K562 (cell line): ENCODE measurements around the gene RUNDC3A. TPM values are rescaled to one million over a fixed set of nuclear protein-coding genes. Genes with fewer than 3 reads are reported as not detected.

ENCODE experiments used
- ATAC-seq: fragments of 200-7000 bp; cut with Tn5 transposase; 3 replicates; pipeline ENCODE4 v1.9.1; 2020; ENCODE audit warnings: moderate library complexity
- BruUV-seq: library from RNA; stranded (reverse); fragments of 400-500 nt; replicated peaks from 2 replicates; lab custom pipeline; 2021; lab: Mats Ljungman, UMichigan
- CTCF ChIA-PET: fragments of 300-600 bp; formaldehyde crosslinking; extraction: SDS; loops from one replicate; lab custom pipeline; 2021; ENCODE audit warnings: low intra/inter-chr PET ratio; lab: Yijun Ruan, JAX
- POLR2A ChIA-PET: fragments of 300-600, 350-650 bp; sonication (Branson Sonifier 250); formaldehyde crosslinking; extraction: SDS; loops from one replicate; lab custom pipeline; 2021; ENCODE audit warnings: antibody characterized with exemption, inconsistent platforms; lab: Yijun Ruan, JAX
- DNase-seq, 4 experiments: peaks; one replicate each; pipeline versions ENCODE4 v3.0.0 to v3.0.0-alpha.2; 2011 to 2018; ENCODE audit warnings: low spot score in 3 of 4, mixed read lengths in 3 of 4; ENCODE audit errors: extremely low read depth in 1 of 4
- FAIRE-seq: peaks from 2 replicates; lab custom pipeline; 2011; peaks lifted over from hg19 to GRCh38; lab: Jason Lieb, UNC
- H2AFZ ChIP-seq: 2 replicates; pipeline ENCODE4 v1.6.0; 2011; ENCODE audit warnings: low read depth, low read length, control low read depth, inconsistent platforms
- H3K27ac ChIP-seq: fragments of 200-600 bp; 3 replicates; pipeline ENCODE4 v1.8.0; 2011; ENCODE audit warnings: low read depth, mild to moderate bottlenecking, control low read depth, inconsistent platforms, low read length, moderate library complexity, mixed read lengths; ENCODE audit errors: extremely low read depth
- H3K27me3 ChIP-seq, 2 experiments: fragments of 300-600 bp in 1 of 2; 2 replicates in 1 of 2; 3 replicates in 1 of 2; pipeline versions ENCODE4 v1.6.0 to v1.8.0; 2011; ENCODE audit warnings: inconsistent platforms in 2 of 2, low read length in 2 of 2, mild to moderate bottlenecking in 1 of 2, mixed read lengths in 1 of 2, moderate library complexity in 1 of 2; ENCODE audit not compliant: control insufficient read depth in 2 of 2, insufficient read depth in 2 of 2
- H3K36me3 ChIP-seq: fragments of 300-600 bp; 3 replicates; pipeline ENCODE4 v1.8.0; 2011; ENCODE audit warnings: mild to moderate bottlenecking, low read length, inconsistent platforms; ENCODE audit not compliant: control insufficient read depth, insufficient read depth
- H3K4me1 ChIP-seq, 2 experiments: fragments of 200-600 bp in 1 of 2; replicated peaks in 1 of 2; 2 replicates in 1 of 2; 3 replicates in 1 of 2; pipeline versions ENCODE4 v1.5.1 to v1.8.0; 2011; ENCODE audit warnings: inconsistent platforms in 2 of 2, low read length in 2 of 2, mild to moderate bottlenecking in 1 of 2, mixed read lengths in 1 of 2, moderate library complexity in 1 of 2; ENCODE audit not compliant: control insufficient read depth in 2 of 2, insufficient read depth in 2 of 2
- H3K4me2 ChIP-seq: 2 replicates; pipeline ENCODE4 v1.6.1; 2011; ENCODE audit warnings: low read length, control low read depth, inconsistent platforms, mixed read lengths; ENCODE audit not compliant: insufficient read depth
- H3K4me3 ChIP-seq: fragments of 200-600 bp; sonication (generic), shearing (Covaris generic); 2 replicates; pipeline ENCODE4 v1.5.1; 2016; ENCODE audit warnings: control low read depth, inconsistent platforms
- H3K79me2 ChIP-seq: fragments of 200-600 bp; 3 replicates; pipeline ENCODE4 v1.8.0; 2011; ENCODE audit warnings: low read length, inconsistent platforms; ENCODE audit not compliant: control insufficient read depth, insufficient read depth
- H3K9ac ChIP-seq, 2 experiments: 2 replicates each; pipeline versions ENCODE4 v1.6.0 to v1.6.1; 2011; ENCODE audit warnings: low read depth in 2 of 2, low read length in 2 of 2, control low read depth in 1 of 2, inconsistent platforms in 1 of 2, mild to moderate bottlenecking in 1 of 2, mixed read lengths in 1 of 2; ENCODE audit not compliant: insufficient read depth in 1 of 2
- H3K9me1 ChIP-seq: one replicate; pipeline ENCODE4 v1.6.0; 2011; ENCODE audit warnings: inconsistent platforms, mild to moderate bottlenecking, low read length, moderate library complexity; ENCODE audit not compliant: control insufficient read depth, insufficient read depth
- H3K9me3 ChIP-seq: replicated peaks from 2 replicates; pipeline ENCODE4 v1.5.1; 2011; ENCODE audit warnings: low read depth, low read length, inconsistent platforms; ENCODE audit not compliant: control insufficient read depth, insufficient read depth
- H4K20me1 ChIP-seq: replicated peaks from 2 replicates; pipeline ENCODE4 v1.6.1; 2011; ENCODE audit warnings: low read length, inconsistent platforms, mixed read lengths; ENCODE audit not compliant: control insufficient read depth, insufficient read depth
- POLR2B ChIP-seq: fragments of 450-650 bp; IDR thresholded peaks from 2 replicates; pipeline ENCODE4 v1.6.1; 2018; ENCODE audit warnings: low read depth; ENCODE audit not compliant: partially characterized antibody
- TAF7 ChIP-seq: fragments of 450-650 bp; IDR thresholded peaks from 2 replicates; pipeline ENCODE4 v1.6.1; 2016; ENCODE audit warnings: missing genetic modification characterization, missing compliant biosample characterization
- ZKSCAN3 ChIP-seq: fragments of 250-450 bp; sonication (Bioruptor Pico); IDR thresholded peaks from 2 replicates; pipeline ENCODE4 v1.4.0; 2020
- ZKSCAN8 ChIP-seq: fragments of 200-800 bp; sonication (Bioruptor generic); IDR thresholded peaks from 2 replicates; pipeline ENCODE4 v1.6.1; 2016; ENCODE audit warnings: missing genetic modification characterization, missing compliant biosample characterization
- WGBS: fragments of 100-300 bp; shearing (Covaris generic); methylation state at CpG from one replicate; pipeline ENCODE4 v1.1.6; 2016; ENCODE audit warnings: low coverage, mixed read lengths; ENCODE audit not compliant: insufficient coverage; ENCODE audit errors: missing lambda C conversion rate; 5-methylcytosine and 5-hydroxymethylcytosine counted together
- in situ Hi-C: fragments of 300-500 bp; cut with MboI; formaldehyde crosslinking; loops from 4 replicates; pipeline ENCODE4 v1.15.0; 2018; ENCODE audit warnings: inconsistent platforms, mixed read lengths
- intact Hi-C: fragments of 100-400 bp; cut with micrococcal nuclease; formaldehyde crosslinking; loops from 2 replicates; pipeline ENCODE4 v1.14.2; 2022
- polyA plus RNA-seq, 8 experiments: library from polyadenylated mRNA; depleted of rRNA in 4 of 8; stranded (reverse) in 5 of 8; unstranded in 3 of 8; fragments of >200 nt; fragmentation: Nextera tagmentation in 2 of 8; fragmentation: Illumina TruSeq in 1 of 8; extraction: Ambion mirVana in 2 of 8; extraction: Trizol in 1 of 8; gene quantifications; 2 replicates each; pipeline versions ENCODE4 v1.2.1 to v1.2.3, GENCODE V29; 2011 to 2014; ENCODE audit warnings: inconsistent platforms in 1 of 8, missing spikeins in 1 of 8
- total RNA-seq, 7 experiments: library from RNA; depleted of rRNA in 6 of 7; stranded (reverse); fragments of >200 nt in 6 of 7; fragmentation: Illumina TruSeq in 2 of 7; extraction: Trizol in 2 of 7; gene quantifications; 2 replicates each; pipeline versions ENCODE4 v1.2.1 to v1.2.3, GENCODE V29; 2011 to 2021; ENCODE audit warnings: low replicate concordance in 1 of 7
- TF ChIP-seq, protein P1 (sequence below), 2 experiments: fragments of 450-650 bp; IDR thresholded peaks; 2 replicates each; pipeline ENCODE4 v1.6.1; 2016; ENCODE audit warnings: mild to moderate bottlenecking in 2 of 2, borderline replicate concordance in 1 of 2, low read depth in 1 of 2, moderate library complexity in 1 of 2
- TF ChIP-seq, protein P2 (sequence below): sonication (generic); formaldehyde crosslinking; IDR thresholded peaks from 2 replicates; pipeline ENCODE4 v1.8.0; 2022; ENCODE audit warnings: mild to moderate bottlenecking, missing genetic modification reagents

Gene RUNDC3A
- total and polyA plus RNA-seq, 9 of the 15 experiments (the other 6 are each of a cell fraction or from before 2014, with no cell fraction given) = not detected

DNA sequence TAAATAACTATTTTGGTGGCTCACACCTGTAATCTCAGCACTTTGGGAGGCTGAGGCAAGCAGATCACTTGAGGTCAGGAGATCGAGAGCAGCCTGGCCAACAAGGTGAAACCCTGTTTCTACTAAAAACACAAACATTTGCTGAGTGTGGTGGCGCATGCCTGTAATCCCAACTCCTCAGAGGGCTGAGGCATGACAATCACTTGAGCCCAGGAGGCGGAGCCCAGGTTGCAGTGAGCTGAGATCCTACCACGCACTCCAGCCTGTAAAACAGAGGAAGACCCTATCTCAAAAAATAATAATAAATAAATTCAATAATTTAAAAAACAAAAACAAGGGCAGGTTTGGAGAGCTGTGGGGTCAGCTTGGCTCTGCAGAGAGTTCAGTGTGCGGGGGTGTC lies 34.8 kb upstream of the RUNDC3A start:
- no peak overlapping the region for H2AFZ ChIP-seq
- POLR2A ChIA-PET = interaction anchor here (0.7 to 1.2 kb wide), 3 partner anchors 8 to 66 kb away, joined by 3 to 8 read pairs (median 3); no protein-coding TSS in a partner anchor

GRCh38 chr17:44277976-44278375 lies 30.4 kb upstream of the RUNDC3A start:
- Histone ChIP-seq H3K9me3 (no peaks in the 10 kb centered on the region), H3K9ac (no peak overlapping the region), H3K27me3 (no peaks in the 10 kb centered on the region), H3K27ac (no peak overlapping the region), H3K36me3 (no peaks in the 10 kb centered on the region), H4K20me1 (no peaks in the 10 kb centered on the region), H3K79me2 (no peaks in the 10 kb centered on the region), H2AFZ (no peak overlapping the region), H3K9me1 (no peaks in the 10 kb centered on the region), H3K4me2 (no peak overlapping the region), H3K4me1 (peaks cover 32 to 42% of the 10 kb centered on the region in 2 experiments), H3K4me3 (no peak overlapping the region)
- POLR2A ChIA-PET = interaction anchor here (1.1 to 2.1 kb wide), 2 partner anchors 10 kb away, joined by 4 to 5 read pairs; partner anchors contain the start of gene SLC4A1
- ATAC-seq = no peak
- intact Hi-C loops (no loop called here), in situ Hi-C loops (no loop called here)
- BruUV-seq = no TSS peak
- FAIRE-seq = peak; percentile 65
- DNase-seq = no peak
- CTCF ChIA-PET = no interaction called here
- WGBS = 40% methylated on average over 4 of the region's 4 CpGs
- TF ChIP-seq, protein P1, sequence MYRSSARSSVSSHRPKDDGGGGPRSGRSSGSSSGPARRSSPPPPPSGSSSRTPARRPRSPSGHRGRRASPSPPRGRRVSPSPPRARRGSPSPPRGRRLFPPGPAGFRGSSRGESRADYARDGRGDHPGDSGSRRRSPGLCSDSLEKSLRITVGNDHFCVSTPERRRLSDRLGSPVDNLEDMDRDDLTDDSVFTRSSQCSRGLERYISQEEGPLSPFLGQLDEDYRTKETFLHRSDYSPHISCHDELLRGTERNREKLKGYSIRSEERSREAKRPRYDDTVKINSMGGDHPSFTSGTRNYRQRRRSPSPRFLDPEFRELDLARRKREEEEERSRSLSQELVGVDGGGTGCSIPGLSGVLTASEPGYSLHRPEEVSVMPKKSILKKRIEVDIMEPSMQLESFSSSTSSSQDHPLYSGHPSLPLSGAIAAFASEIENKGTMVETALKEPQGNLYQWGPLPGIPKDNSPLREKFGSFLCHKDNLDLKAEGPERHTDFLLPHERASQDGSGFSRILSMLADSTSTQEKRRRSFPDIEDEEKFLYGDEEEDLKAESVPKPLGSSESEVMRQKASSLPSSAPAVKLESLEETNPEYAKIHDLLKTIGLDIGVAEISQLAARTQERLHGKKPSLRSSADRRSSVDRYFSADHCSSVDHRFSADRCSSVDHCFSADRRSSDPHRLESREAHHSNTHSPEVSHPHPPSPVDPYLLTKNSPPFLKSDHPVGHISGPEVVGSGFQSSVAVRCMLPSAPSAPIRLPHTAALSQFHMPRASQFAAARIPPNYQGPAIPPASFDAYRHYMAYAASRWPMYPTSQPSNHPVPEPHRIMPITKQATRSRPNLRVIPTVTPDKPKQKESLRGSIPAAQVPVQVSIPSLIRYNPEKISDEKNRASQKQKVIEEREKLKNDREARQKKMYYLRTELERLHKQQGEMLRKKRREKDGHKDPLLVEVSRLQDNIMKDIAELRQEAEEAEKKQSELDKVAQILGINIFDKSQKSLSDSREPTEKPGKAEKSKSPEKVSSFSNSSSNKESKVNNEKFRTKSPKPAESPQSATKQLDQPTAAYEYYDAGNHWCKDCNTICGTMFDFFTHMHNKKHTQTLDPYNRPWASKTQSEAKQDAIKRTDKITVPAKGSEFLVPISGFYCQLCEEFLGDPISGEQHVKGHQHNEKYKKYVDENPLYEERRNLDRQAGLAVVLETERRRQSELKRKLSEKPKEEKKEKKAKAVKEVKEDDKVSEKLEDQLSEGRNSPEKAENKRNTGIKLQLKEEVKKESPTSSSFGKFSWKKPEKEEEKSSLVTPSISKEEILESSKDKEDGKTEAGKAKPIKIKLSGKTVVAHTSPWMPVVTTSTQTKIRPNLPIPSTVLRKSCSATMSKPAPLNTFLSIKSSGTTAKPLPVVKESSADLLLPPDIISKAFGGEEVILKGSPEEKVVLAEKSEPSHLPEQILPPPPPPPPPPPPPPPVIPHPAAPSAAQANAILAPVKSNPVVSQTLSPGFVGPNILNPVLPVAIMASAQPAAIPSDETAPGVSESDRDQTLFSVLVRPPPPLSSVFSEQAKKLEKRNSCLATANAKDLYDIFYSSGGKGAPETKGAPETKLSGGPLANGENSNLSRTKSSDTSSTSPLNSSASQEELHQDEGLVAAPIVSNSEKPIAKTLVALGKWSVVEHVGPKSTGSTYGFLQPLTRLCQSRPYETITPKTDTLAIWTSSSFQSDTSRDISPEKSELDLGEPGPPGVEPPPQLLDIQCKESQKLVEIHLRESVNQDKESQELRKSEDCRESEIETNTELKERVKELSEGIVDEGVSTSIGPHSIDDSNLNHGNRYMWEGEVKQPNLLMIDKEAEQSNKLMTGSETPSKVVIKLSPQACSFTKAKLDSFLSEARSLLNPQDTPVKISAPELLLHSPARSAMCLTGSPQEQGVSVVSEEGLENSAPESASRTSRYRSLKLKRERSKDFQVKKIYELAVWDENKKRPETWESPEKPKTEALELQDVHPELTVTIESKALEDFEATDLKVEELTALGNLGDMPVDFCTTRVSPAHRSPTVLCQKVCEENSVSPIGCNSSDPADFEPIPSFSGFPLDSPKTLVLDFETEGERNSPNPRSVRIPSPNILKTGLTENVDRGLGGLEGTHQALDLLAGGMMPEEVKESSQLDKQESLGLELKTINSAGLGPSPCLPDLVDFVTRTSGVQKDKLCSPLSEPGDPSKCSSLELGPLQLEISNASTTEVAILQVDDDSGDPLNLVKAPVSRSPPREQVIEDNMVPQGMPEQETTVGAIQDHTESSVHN (IDR thresholded peaks at IDR 0.05; ENCODE audit: borderline replicate concordance in 1 of 2, low read depth in 1 of 2) = no peak
- TF ChIP-seq ZKSCAN3 = no peak

More for the DNA sequence above, 34.8 kb upstream of the RUNDC3A start:
- Histone ChIP-seq H3K9me1 (no peaks in the 10 kb centered on the region), H3K79me2 (no peaks in the 10 kb centered on the region), H3K9ac (peak overlapping the region in 1 of 2 experiments; percentile 6; a peak in 1 of 4 replicates), H3K4me3 (no peak overlapping the region), H3K4me1 (peaks cover 24 to 36% of the 10 kb centered on the region in 2 experiments), H4K20me1 (no peaks in the 10 kb centered on the region), H3K27ac (no peak overlapping the region), H3K27me3 (no peaks in the 10 kb centered on the region), H3K4me2 (no peak overlapping the region), H3K36me3 (no peaks in the 10 kb centered on the region), H3K9me3 (no peaks in the 10 kb centered on the region)
- no peak for TF ChIP-seq ZKSCAN8
- TF ChIP-seq POLR2B = no peak
- TF ChIP-seq, protein P2, sequence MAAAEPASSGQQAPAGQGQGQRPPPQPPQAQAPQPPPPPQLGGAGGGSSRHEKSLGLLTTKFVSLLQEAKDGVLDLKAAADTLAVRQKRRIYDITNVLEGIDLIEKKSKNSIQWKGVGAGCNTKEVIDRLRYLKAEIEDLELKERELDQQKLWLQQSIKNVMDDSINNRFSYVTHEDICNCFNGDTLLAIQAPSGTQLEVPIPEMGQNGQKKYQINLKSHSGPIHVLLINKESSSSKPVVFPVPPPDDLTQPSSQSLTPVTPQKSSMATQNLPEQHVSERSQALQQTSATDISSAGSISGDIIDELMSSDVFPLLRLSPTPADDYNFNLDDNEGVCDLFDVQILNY (CRISPR knock-in tag) = no peak
- TF ChIP-seq TAF7 (tag) = no peak
- BruUV-seq = no TSS peak
- in situ Hi-C loops = no loop called here
- DNase-seq (no peak), ATAC-seq (no peak), FAIRE-seq (no peak)
- CTCF ChIA-PET = no interaction called here
- 89% methylated on average over 5 of the region's 5 CpGs for WGBS
- intact Hi-C loops = no loop called here
